Thymus (tissue), 14 donors: ENCODE results near the gene SEC61A2. TPM values are rescaled to one million over a fixed set of nuclear protein-coding genes. Genes with fewer than 3 reads are reported as not detected.
A peak's percentile ranks its signal among the peaks of the same experiment; 100 is the strongest.
"Not testable (repeated sequence)": the region's sequence is repeated elsewhere in the genome, so short reads cannot be mapped to it uniquely, and the experiment has no call there.

Experiments
- DNase-seq, 9 donors: peaks; one replicate each; pipeline ENCODE4 v3.0.0-alpha.2; 2013; ENCODE audit warnings: low spot score in 9 of 9, low read depth in 6 of 9, missing footprints in 1 of 9
- H3K27ac ChIP-seq, 2 donors: one replicate each; pipeline ENCODE4 v1.5.1; 2013; ENCODE audit warnings: control low read depth in 1 of 2, low read depth in 1 of 2, low read length in 1 of 2, mild to moderate bottlenecking in 1 of 2, moderate library complexity in 1 of 2
- H3K27me3 ChIP-seq, 2 donors: one replicate each; pipeline ENCODE4 v1.5.1; 2013; ENCODE audit warnings: low read length in 1 of 2; ENCODE audit not compliant: control insufficient read depth in 2 of 2, insufficient read depth in 1 of 2
- H3K36me3 ChIP-seq, 2 donors: one replicate each; pipeline ENCODE4 v1.5.1; 2013; ENCODE audit warnings: low read length in 1 of 2, mild to moderate bottlenecking in 1 of 2, moderate library complexity in 1 of 2; ENCODE audit not compliant: control insufficient read depth in 2 of 2, insufficient read depth in 2 of 2
- H3K4me1 ChIP-seq, 2 donors: one replicate each; pipeline ENCODE4 v1.5.1; 2013; ENCODE audit warnings: low read length in 2 of 2; ENCODE audit not compliant: control insufficient read depth in 2 of 2, insufficient read depth in 2 of 2
- H3K4me3 ChIP-seq, 2 donors: one replicate each; pipeline ENCODE4 v1.5.1; 2013; ENCODE audit warnings: low read length in 2 of 2, control low read depth in 1 of 2, mild to moderate bottlenecking in 1 of 2
- H3K9me3 ChIP-seq, 2 donors: one replicate each; pipeline ENCODE4 v1.5.1; 2013; ENCODE audit warnings: low read length in 1 of 2, mild to moderate bottlenecking in 1 of 2; ENCODE audit not compliant: control insufficient read depth in 2 of 2, insufficient read depth in 1 of 2
- WGBS: extraction: QIAGEN DNeasy Blood & Tissue Kit; methylation state at CpG from one replicate; pipeline ENCODE4 v1.1.7; 2013; 5-methylcytosine and 5-hydroxymethylcytosine counted together
- long read RNA-seq, 10 donors: transcript quantifications; one replicate each; lab custom pipeline, GENCODE V29; 2026
- polyA plus RNA-seq: library from polyadenylated mRNA; stranded (reverse); fragments of 200-250 nt; gene quantifications from one replicate; pipeline ENCODE4 v1.2.3, GENCODE V29; 2013
- total RNA-seq: library from RNA; stranded (reverse); fragments of 120-200 nt; gene quantifications from one replicate; pipeline ENCODE4 v1.2.4, GENCODE V29; 2013
- donor health status: healthy.

Gene SEC61A2
- total RNA-seq (4.7 TPM), polyA plus RNA-seq (12.3 TPM)
- long read RNA-seq, donor 1: 0 reads
- long read RNA-seq, donor 2: 0 reads
- long read RNA-seq, donor 3, partial matches to known transcripts: 0 of 1 reads
- long read RNA-seq, donor 3, other reads (novel, unspliced or antisense): 0 of 1 reads
- long read RNA-seq, donor 4, partial matches to known transcripts: 22 of 89 reads
- long read RNA-seq, donor 4, other reads (novel, unspliced or antisense): 66 of 89 reads
- long read RNA-seq, donor 5, partial matches to known transcripts: 84 of 105 reads
- long read RNA-seq, donor 5, other reads (novel, unspliced or antisense): 19 of 105 reads
- long read RNA-seq, donor 6, partial matches to known transcripts: 24 of 101 reads
- long read RNA-seq, donor 6, other reads (novel, unspliced or antisense): 77 of 101 reads
- long read RNA-seq, donor 7, partial matches to known transcripts: 52 of 135 reads
- long read RNA-seq, donor 7, other reads (novel, unspliced or antisense): 83 of 135 reads
- long read RNA-seq, donor 8, partial matches to known transcripts: 0 of 1 reads
- long read RNA-seq, donor 8, other reads (novel, unspliced or antisense): 0 of 1 reads
- long read RNA-seq, donor 9, partial matches to known transcripts: 5 of 5 reads
- long read RNA-seq, donor 9, other reads (novel, unspliced or antisense): 0 of 5 reads
- long read RNA-seq, donor 10, partial matches to known transcripts: 26 of 82 reads
- long read RNA-seq, donor 10, other reads (novel, unspliced or antisense): 55 of 82 reads

DNA sequence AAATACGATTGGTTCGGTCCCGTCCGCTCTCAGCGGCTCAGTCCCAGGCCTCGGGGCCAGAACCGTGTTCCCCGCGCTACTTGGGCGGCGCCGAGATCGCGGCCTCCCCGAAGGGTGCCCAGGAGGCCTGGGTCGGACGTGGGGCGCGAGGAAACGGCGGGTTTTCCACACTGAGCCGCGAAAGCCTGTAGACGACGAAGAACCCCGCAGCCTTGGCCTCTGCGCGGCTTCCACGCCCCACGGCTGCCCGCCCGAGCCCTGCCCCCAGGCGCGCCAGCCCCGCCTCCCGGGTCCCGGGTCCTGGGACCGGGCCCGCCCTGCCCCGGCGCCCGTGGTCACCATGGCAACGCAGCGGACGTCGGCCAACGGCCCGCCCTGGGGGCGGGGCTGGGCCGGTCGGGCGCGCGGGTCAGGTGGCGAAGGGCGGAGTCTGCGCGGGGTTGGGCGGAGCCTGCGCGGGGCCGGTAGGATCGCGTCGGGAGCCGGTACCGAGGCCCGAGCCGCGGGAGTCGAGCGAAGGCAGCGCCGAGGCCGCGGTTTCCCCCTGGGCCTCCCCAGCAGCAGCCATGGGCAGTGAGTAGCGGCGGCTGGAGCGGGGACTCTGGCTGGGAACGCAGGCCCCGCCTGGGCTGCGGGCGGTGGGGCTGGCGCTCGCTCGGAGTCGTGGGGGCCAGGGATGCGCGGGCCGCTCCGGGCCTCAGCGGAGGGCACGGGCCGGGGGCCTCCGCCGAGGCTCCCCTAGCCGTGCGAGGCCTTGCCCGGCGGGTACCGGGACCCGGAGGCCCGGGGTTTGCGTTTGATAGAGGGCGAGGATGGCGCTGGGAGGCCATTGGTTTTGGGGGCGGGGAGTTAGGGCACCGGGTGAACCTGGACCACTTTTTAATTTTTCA is at the start of gene SEC61A2:
TSS of gene SEC61A2 (plus strand) at position 456 of the 890 bp plus-strand sequence. CDS start at position 567, 111 bp downstream.
- H3K27me3 ChIP-seq: no peaks in the 10 kb centered on the region
- peak; percentile 54 to 94 (median 86) for DNase-seq
- peaks cover 5% of the 10 kb centered on the region in 2 donors for H3K4me1 ChIP-seq
- H3K9me3 ChIP-seq: peaks cover 0 to 3% of the 10 kb centered on the region in 2 donors
- peaks cover 0 to 4% of the 10 kb centered on the region in 2 donors for H3K36me3 ChIP-seq
- peak within 1 kb of the TSS; percentile 70 to 97 for H3K4me3 ChIP-seq
- WGBS: under 1% methylated on average over 108 of the region's 108 CpGs
- peak within 1 kb of the TSS; percentile 84 to 97 for H3K27ac ChIP-seq

DNA sequence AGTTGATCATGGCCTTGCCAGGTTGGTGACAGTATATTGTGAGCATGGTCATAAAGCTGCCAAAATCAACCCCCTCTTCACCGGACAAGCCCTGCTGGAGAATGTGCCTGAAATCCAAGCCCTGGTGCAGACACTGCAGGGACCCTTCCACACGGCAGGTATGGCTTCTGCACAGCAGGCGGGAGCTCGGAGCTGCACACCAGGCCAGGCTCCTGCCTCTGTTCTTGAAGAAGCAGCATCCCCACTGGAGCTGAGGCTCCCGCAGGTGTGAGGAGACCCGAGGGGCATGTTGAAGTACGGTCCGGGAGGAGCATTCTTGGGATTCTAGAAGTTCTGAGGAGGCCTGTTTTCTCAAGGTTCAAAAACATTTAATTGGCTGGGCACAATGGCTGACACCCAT is 48.0 kb upstream of the SEC61A2 start:
- H3K27me3 ChIP-seq: no peaks in the 10 kb centered on the region
- peaks cover 0 to 2% of the 10 kb centered on the region in 2 donors for H3K4me1 ChIP-seq
- 95% methylated on average over 8 of the region's 8 CpGs for WGBS
- H3K9me3 ChIP-seq: no peaks in the 10 kb centered on the region
- H3K4me3 ChIP-seq: no peak overlapping the region
- DNase-seq: no peak
- H3K27ac ChIP-seq: no peak overlapping the region
- H3K36me3 ChIP-seq: peaks cover 23 to 27% of the 10 kb centered on the region in 2 donors

DNA sequence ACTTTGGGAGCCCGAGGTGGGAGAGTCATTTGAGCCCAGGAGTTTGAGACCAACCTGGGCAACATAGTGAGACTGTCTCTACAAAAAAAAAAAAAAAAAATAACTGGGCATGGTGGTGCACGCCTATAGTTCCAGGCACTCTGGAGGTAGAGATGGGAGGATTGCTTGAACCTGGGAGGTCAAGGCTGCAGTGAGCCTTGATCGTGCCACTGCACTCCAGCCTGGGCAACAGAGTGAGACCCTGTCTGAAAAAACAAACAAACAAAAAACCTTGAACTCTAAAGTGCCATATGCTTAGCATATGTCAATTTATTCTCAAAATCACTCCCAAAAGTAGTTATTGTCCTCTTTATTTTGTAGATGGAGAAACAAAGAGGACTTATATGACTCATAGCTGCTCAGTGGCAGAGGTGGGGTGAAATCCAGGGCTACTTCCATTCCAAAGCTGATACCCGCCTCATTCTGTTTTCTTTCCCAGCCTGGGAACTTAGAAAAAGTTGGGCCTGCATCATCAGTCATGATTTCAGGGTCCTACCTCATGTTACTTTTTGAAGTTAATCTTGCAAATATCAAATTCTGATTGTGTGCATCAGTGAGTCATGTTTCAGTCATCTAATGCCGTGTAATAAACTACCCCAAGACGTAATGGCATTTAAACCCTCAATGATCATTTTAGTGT is 47.5 kb upstream of the SEC61A2 start:
- Histone ChIP-seq H3K4me1 (peaks cover 0 to 2% of the 10 kb centered on the region in 2 donors), H3K36me3 (peaks cover 27 to 32% of the 10 kb centered on the region in 2 donors), H3K27me3 (no peaks in the 10 kb centered on the region), H3K27ac (no peak overlapping the region), H3K4me3 (no peak overlapping the region), H3K9me3 (no peaks in the 10 kb centered on the region)
- DNase-seq: no peak
- WGBS: 92% methylated on average over 6 of the region's 6 CpGs

DNA sequence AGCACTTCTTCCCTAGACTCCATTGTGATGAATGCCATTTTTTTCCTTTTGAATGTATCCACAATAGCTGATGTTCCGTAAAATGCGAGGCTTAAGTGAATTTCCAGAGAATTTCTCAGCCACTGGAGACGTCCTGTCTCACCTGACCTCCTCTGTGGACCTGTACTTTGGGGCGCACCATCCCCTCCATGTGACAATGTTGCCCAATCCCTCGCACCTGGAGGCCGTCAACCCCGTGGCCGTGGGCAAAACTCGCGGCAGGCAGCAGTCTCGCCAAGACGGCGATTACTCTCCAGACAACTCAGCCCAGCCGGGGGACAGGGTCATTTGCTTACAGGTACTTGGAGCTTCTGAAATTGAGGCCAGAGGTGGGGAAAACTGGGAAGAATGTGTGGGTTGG is 40.6 kb upstream of the SEC61A2 start:
- H3K4me3 ChIP-seq: no peak overlapping the region
- DNase-seq: no peak
- H3K4me1 ChIP-seq: peaks cover 0 to 2% of the 10 kb centered on the region in 2 donors
- no peak overlapping the region for H3K27ac ChIP-seq
- H3K36me3 ChIP-seq: peaks cover 60 to 72% of the 10 kb centered on the region in 2 donors
- no peaks in the 10 kb centered on the region for H3K27me3 ChIP-seq
- no peaks in the 10 kb centered on the region for H3K9me3 ChIP-seq
- WGBS: 98% methylated on average over 14 of the region's 14 CpGs

DNA sequence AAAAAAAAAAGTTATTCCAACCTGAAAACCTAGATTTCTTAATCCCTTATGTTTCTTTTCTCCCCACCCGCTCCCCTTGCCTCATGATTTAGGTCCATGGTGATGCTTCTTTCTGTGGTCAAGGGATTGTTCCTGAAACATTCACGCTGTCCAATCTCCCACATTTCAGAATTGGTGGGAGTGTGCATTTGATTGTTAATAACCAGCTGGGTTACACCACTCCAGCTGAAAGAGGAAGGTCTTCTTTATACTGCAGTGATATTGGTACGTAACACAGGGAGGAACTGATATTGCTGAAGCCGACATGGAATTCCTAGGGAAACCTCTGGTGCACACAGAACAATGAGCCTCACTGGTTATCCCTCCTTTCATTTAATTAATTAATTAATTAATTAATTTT is 38.1 kb upstream of the SEC61A2 start:
- no peaks in the 10 kb centered on the region for H3K4me1 ChIP-seq
- no peak for DNase-seq
- no peaks in the 10 kb centered on the region for H3K27me3 ChIP-seq
- H3K36me3 ChIP-seq: peaks cover 60 to 73% of the 10 kb centered on the region in 2 donors
- no peak overlapping the region for H3K4me3 ChIP-seq
- no peak overlapping the region for H3K27ac ChIP-seq
- WGBS: 97% methylated on average over 4 of the region's 4 CpGs
- no peaks in the 10 kb centered on the region for H3K9me3 ChIP-seq

DNA sequence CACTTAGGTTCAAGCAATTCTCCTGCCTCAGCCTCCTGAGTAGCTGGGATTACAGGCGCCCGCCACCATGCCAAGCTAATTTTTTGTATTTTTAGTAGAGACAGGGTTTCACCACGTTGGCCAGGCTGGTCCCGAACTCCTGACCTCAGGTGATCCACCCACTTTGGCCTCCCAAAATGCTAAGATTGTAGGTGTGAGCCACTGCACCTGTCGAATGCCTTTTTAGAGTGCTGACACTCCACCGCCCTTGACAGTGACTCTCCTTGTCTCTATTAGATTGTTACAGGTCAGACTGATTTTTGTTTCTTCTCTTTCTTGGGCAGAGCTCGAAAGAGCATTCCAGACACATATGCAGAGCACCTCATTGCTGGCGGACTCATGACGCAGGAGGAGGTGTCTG is 32.1 kb upstream of the SEC61A2 start:
- H3K27ac ChIP-seq, H3K27me3 ChIP-seq, DNase-seq, H3K4me1 ChIP-seq, H3K9me3 ChIP-seq, H3K4me3 ChIP-seq: not testable (repeated sequence)
- 98% methylated on average over 9 of the region's 9 CpGs for WGBS
- peaks cover 43 to 59% of the 10 kb centered on the region in 2 donors for H3K36me3 ChIP-seq

DNA sequence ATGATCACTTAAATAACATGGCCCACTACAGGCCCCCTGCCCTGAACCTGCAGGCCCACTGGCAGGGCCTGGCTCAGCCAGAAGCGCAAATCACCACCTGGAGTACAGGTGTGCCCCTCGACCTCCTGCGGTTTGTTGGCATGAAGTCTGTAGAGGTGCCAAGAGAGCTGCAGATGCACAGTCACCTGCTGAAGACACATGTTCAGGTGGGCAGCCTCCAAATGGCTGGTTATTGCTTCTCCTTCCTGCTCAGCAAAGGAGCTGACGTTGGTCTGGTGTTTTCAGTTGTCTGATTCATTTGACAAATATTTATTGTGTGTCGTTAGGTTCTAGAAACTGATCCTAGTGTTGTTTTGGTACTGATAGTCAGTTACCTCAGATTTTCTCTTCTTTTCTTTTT is 31.7 kb upstream of the SEC61A2 start:
- Histone ChIP-seq H3K4me3 (no peak overlapping the region), H3K4me1 (no peaks in the 10 kb centered on the region), H3K9me3 (no peaks in the 10 kb centered on the region), H3K27ac (no peak overlapping the region), H3K27me3 (no peaks in the 10 kb centered on the region), H3K36me3 (peaks cover 39 to 58% of the 10 kb centered on the region in 2 donors)
- WGBS: 98% methylated on average over 5 of the region's 5 CpGs
- no peak for DNase-seq

DNA sequence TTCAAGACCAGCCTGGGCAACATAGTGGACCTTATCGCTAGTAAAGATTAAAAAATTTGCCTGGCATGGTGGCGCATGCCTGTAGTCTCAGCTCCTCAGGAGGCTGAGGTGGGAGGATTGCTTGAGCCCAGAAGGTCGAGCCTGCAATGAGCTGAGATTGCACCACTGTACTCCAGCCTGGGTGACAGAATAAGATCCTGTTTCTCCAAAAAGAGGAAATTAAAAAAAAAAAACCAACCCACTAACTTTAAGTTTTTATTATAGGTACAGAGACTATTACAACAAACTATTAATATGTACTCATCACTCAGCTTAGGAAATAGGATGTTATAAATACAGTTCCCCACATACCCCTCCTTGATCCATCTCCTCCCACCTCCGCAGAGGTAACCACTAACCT is 30.5 kb upstream of the SEC61A2 start:
- H3K36me3 ChIP-seq: peaks cover 43 to 57% of the 10 kb centered on the region in 2 donors
- no peak overlapping the region for H3K4me3 ChIP-seq
- no peaks in the 10 kb centered on the region for H3K4me1 ChIP-seq
- H3K27me3 ChIP-seq: no peaks in the 10 kb centered on the region
- H3K27ac ChIP-seq: no peak overlapping the region
- 98% methylated on average over 4 of the region's 4 CpGs for WGBS
- no peaks in the 10 kb centered on the region for H3K9me3 ChIP-seq
- no peak for DNase-seq
